ENCODE measurements around the gene ZNRF2.

Gene ZNRF2

DNA sequence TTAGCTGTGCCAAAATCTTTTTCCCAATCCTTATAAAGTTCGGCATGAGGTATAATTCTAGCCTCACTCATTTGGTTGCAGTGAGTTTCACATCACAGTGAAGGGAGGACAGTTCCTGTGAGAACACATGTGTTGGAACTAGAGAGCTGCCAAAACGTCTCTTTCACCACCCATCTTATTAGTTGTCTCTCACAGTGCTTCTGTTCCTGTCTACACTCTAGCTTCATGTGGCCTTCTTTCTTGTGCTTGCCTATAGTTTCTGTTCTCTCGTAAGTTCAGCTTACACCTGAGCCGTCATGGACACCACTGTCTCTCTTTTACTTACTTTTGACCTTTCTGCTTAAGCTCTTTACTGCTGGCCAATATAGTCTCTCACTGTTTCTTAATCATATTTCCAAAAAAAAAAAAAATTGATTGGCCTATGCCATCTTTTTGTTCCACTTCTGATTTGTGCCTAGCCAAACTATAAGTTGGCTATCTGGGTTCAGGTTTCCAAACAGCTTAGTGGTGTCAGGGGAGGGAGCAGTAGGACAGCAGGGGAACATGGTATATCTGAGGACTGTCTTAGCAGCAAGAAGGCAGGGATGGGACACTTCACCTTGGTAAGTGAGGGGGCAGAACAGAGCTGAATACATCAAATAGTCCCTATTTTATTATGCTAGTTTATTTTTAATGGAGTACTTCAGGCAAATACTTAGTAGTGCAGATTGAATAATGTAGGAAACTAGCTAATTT lies 38.0 kb downstream of the ZNRF2 start:
- peaks cover 63% of the 10 kb centered on the region for H3K4me1 ChIP-seq (ENCODE audit: insufficient read depth, low read length, severe bottlenecking)
- H3K79me2 ChIP-seq (ENCODE audit: insufficient read depth, low read length), result peaks cover 47% of the 10 kb centered on the region
- no peaks in the 10 kb centered on the region for H3K9me2 ChIP-seq (ENCODE audit: low read depth, low read length)
- no peaks in the 10 kb centered on the region for H4K20me1 ChIP-seq (ENCODE audit: insufficient read depth, low read length)
- TF ChIP-seq, protein P1, sequence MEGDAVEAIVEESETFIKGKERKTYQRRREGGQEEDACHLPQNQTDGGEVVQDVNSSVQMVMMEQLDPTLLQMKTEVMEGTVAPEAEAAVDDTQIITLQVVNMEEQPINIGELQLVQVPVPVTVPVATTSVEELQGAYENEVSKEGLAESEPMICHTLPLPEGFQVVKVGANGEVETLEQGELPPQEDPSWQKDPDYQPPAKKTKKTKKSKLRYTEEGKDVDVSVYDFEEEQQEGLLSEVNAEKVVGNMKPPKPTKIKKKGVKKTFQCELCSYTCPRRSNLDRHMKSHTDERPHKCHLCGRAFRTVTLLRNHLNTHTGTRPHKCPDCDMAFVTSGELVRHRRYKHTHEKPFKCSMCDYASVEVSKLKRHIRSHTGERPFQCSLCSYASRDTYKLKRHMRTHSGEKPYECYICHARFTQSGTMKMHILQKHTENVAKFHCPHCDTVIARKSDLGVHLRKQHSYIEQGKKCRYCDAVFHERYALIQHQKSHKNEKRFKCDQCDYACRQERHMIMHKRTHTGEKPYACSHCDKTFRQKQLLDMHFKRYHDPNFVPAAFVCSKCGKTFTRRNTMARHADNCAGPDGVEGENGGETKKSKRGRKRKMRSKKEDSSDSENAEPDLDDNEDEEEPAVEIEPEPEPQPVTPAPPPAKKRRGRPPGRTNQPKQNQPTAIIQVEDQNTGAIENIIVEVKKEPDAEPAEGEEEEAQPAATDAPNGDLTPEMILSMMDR (IDR thresholded peaks at IDR 0.05; ENCODE audit: low read length), result peak; percentile 13; the same call in 1 of the 2 replicates
- no peak for TF ChIP-seq EZH2 (IDR thresholded peaks at IDR 0.05; ENCODE audit: borderline replicate concordance, low read length)
- H3K27me3 ChIP-seq (ENCODE audit: insufficient read depth, low read length), result no peaks in the 10 kb centered on the region
- H3K27ac ChIP-seq (ENCODE audit: low read depth, low read length, poor library complexity, severe bottlenecking), result peak overlapping the region; percentile 89
- peak overlapping the region; percentile 71 for H3K4me2 ChIP-seq (ENCODE audit: low read length)
- H3K4me3 ChIP-seq (ENCODE audit: low read depth, low read length, poor library complexity, severe bottlenecking), result peak overlapping the region; percentile 48
- no peaks in the 10 kb centered on the region for H3K9me3 ChIP-seq (ENCODE audit: low read length)
- no peaks in the 10 kb centered on the region for H3F3A ChIP-seq (ENCODE audit: insufficient read depth, low read length)
- peaks cover 13% of the 10 kb centered on the region for H3K36me3 ChIP-seq (ENCODE audit: insufficient read depth, low read length)
- H2AFZ ChIP-seq (ENCODE audit: low read length), result no peak overlapping the region
- peak overlapping the region; percentile 58 for H3K9ac ChIP-seq (ENCODE audit: low read length)

- peak overlapping the region; percentile 48 for H3K4me3 ChIP-seq (ENCODE audit: low read depth, low read length, poor library complexity, severe bottlenecking)
- peak overlapping the region; percentile 89 for H3K27ac ChIP-seq (ENCODE audit: low read depth, low read length, poor library complexity, severe bottlenecking)
- H3F3A ChIP-seq (ENCODE audit: insufficient read depth, low read length), result no peaks in the 10 kb centered on the region
- no peaks in the 10 kb centered on the region for H4K20me1 ChIP-seq (ENCODE audit: insufficient read depth, low read length)
- H3K9me3 ChIP-seq (ENCODE audit: low read length), result no peaks in the 10 kb centered on the region
- peaks cover 13% of the 10 kb centered on the region for H3K36me3 ChIP-seq (ENCODE audit: insufficient read depth, low read length)
- H3K4me2 ChIP-seq (ENCODE audit: low read length), result peak overlapping the region; percentile 71
- H3K27me3 ChIP-seq (ENCODE audit: insufficient read depth, low read length), result no peaks in the 10 kb centered on the region
- TF ChIP-seq EZH2 (IDR thresholded peaks at IDR 0.05; ENCODE audit: borderline replicate concordance, low read length), result no peak
- TF ChIP-seq, protein P1 (IDR thresholded peaks at IDR 0.05; ENCODE audit: low read length), result no peak; the same call in 1 of the 2 replicates
- peak overlapping the region; percentile 58; the same call in 1 of the 2 replicates for H3K9ac ChIP-seq (ENCODE audit: low read length)
- no peaks in the 10 kb centered on the region for H3K9me2 ChIP-seq (ENCODE audit: low read depth, low read length)
- H2AFZ ChIP-seq (ENCODE audit: low read length), result no peak overlapping the region
- peaks cover 45% of the 10 kb centered on the region for H3K79me2 ChIP-seq (ENCODE audit: insufficient read depth, low read length)
- H3K4me1 ChIP-seq (ENCODE audit: insufficient read depth, low read length, severe bottlenecking), result peaks cover 61% of the 10 kb centered on the region
These were observed 38.6 kb downstream of the ZNRF2 start for GRCh38 chr7:30323006-30323355.

GRCh38 chr7:30327813-30328212 lies 43.4 kb downstream of the ZNRF2 start:
- H3K36me3 ChIP-seq (ENCODE audit: insufficient read depth, low read length), result peaks cover 29% of the 10 kb centered on the region
- no peaks in the 10 kb centered on the region for H3K9me2 ChIP-seq (ENCODE audit: low read depth, low read length)
- no peaks in the 10 kb centered on the region for H3K27me3 ChIP-seq (ENCODE audit: insufficient read depth, low read length)
- H3K9ac ChIP-seq (ENCODE audit: low read length), result no peak overlapping the region
- H3K4me1 ChIP-seq (ENCODE audit: insufficient read depth, low read length, severe bottlenecking), result peaks cover 50% of the 10 kb centered on the region
- no peaks in the 10 kb centered on the region for H4K20me1 ChIP-seq (ENCODE audit: insufficient read depth, low read length)
- H3K9me3 ChIP-seq (ENCODE audit: low read length), result peaks cover 9% of the 10 kb centered on the region
- H3K4me3 ChIP-seq (ENCODE audit: low read depth, low read length, poor library complexity, severe bottlenecking), result no peak overlapping the region
- no peaks in the 10 kb centered on the region for H3F3A ChIP-seq (ENCODE audit: insufficient read depth, low read length)
- H3K27ac ChIP-seq (ENCODE audit: low read depth, low read length, poor library complexity, severe bottlenecking), result no peak overlapping the region
- no peak for TF ChIP-seq EZH2 (IDR thresholded peaks at IDR 0.05; ENCODE audit: borderline replicate concordance, low read length)
- TF ChIP-seq, protein P1 (IDR thresholded peaks at IDR 0.05; ENCODE audit: low read length), result no peak
- no peak overlapping the region for H3K4me2 ChIP-seq (ENCODE audit: low read length)
- H2AFZ ChIP-seq (ENCODE audit: low read length), result no peak overlapping the region
- peaks cover 46% of the 10 kb centered on the region for H3K79me2 ChIP-seq (ENCODE audit: insufficient read depth, low read length)

Measured in OCI-LY1 (cell line).